IPS-18a (cell line): ENCODE data around the gene FUNDC2.

Experiments used
- H3K27ac ChIP-seq: one replicate; pipeline ENCODE4 v1.5.1; 2013; ENCODE audit warnings: low read length
- H3K27me3 ChIP-seq: one replicate; pipeline ENCODE4 v1.6.1; 2013; ENCODE audit warnings: mild to moderate bottlenecking, low read length; ENCODE audit not compliant: control insufficient read depth, insufficient read depth
- H3K36me3 ChIP-seq: one replicate; pipeline ENCODE4 v1.6.1; 2013; ENCODE audit warnings: low read depth, low read length; ENCODE audit not compliant: control insufficient read depth
- H3K4me1 ChIP-seq: one replicate; pipeline ENCODE4 v1.6.1; 2013; ENCODE audit warnings: low read depth, low read length; ENCODE audit not compliant: control insufficient read depth
- H3K4me3 ChIP-seq: one replicate; pipeline ENCODE4 v1.5.1; 2013; ENCODE audit warnings: low read length
- H3K9ac ChIP-seq: one replicate; pipeline ENCODE4 v1.6.1; 2013; ENCODE audit warnings: mild to moderate bottlenecking, low read length, moderate library complexity
- H3K9me3 ChIP-seq: one replicate; pipeline ENCODE4 v1.6.1; 2013; ENCODE audit warnings: low read depth, low read length; ENCODE audit not compliant: control insufficient read depth

The FUNDC2 gene

GRCh38 chrX:155086202-155086840, 59.7 kb downstream of the FUNDC2 start:
- Histone ChIP-seq H3K36me3 (peaks cover 7% of the 10 kb centered on the region), H3K9me3 (peaks cover 5% of the 10 kb centered on the region), H3K27ac (no peak overlapping the region), H3K4me1 (no peaks in the 10 kb centered on the region), H3K9ac (no peak overlapping the region), H3K4me3 (no peak overlapping the region), H3K27me3 (no peaks in the 10 kb centered on the region)

GRCh38 chrX:155086961-155087735, 60.5 kb downstream of the FUNDC2 start:
- H3K9ac ChIP-seq: no peak overlapping the region
- peaks cover 5% of the 10 kb centered on the region for H3K9me3 ChIP-seq
- no peak overlapping the region for H3K4me3 ChIP-seq
- peaks cover 7% of the 10 kb centered on the region for H3K36me3 ChIP-seq
- no peaks in the 10 kb centered on the region for H3K27me3 ChIP-seq
- H3K27ac ChIP-seq: no peak overlapping the region
- no peaks in the 10 kb centered on the region for H3K4me1 ChIP-seq

- H3K4me3 ChIP-seq: no peak overlapping the region
- peaks cover 7% of the 10 kb centered on the region for H3K36me3 ChIP-seq
- H3K27ac ChIP-seq: no peak overlapping the region
- no peak overlapping the region for H3K9ac ChIP-seq
- H3K27me3 ChIP-seq: no peaks in the 10 kb centered on the region
- peaks cover 4% of the 10 kb centered on the region for H3K9me3 ChIP-seq
- no peaks in the 10 kb centered on the region for H3K4me1 ChIP-seq
These were observed 67.9 kb downstream of the FUNDC2 start for GRCh38 chrX:155094468-155095061.

- H3K9ac ChIP-seq: no peak overlapping the region
- no peaks in the 10 kb centered on the region for H3K27me3 ChIP-seq
- no peak overlapping the region for H3K27ac ChIP-seq
- H3K4me3 ChIP-seq: no peak overlapping the region
- H3K36me3 ChIP-seq: no peaks in the 10 kb centered on the region
- H3K9me3 ChIP-seq: peaks cover 9% of the 10 kb centered on the region
- no peaks in the 10 kb centered on the region for H3K4me1 ChIP-seq
These were observed 79.3 kb downstream of the FUNDC2 start for GRCh38 chrX:155105919-155106318.

GRCh38 chrX:155108427-155108826, 81.8 kb downstream of the FUNDC2 start:
- Histone ChIP-seq H3K9me3 (peaks cover 14% of the 10 kb centered on the region), H3K36me3 (no peaks in the 10 kb centered on the region), H3K27ac (no peak overlapping the region), H3K4me3 (no peak overlapping the region), H3K9ac (no peak overlapping the region), H3K27me3 (no peaks in the 10 kb centered on the region), H3K4me1 (no peaks in the 10 kb centered on the region)
